22Rv1 (cell line): ENCODE measurements around the gene WWOX.

Experiments
- H3K27ac ChIP-seq: fragments of 450-650 bp; 2 replicates; pipeline ENCODE4 v1.5.1; 2017
- CTCF ChIP-seq: fragments of 450-650 bp; IDR thresholded peaks from 2 replicates; pipeline ENCODE4 v1.5.1; 2017; ENCODE audit warnings: mild to moderate bottlenecking
- ZFX ChIP-seq: fragments of 450-650 bp; IDR thresholded peaks from 2 replicates; pipeline ENCODE4 v1.6.1; 2017; ENCODE audit warnings: antibody characterized with exemption, borderline replicate concordance

The WWOX gene

GRCh38 chr16:78955206-78955605 lies 855.8 kb downstream of the WWOX start:
- no peak for TF ChIP-seq CTCF
- TF ChIP-seq ZFX = no peak

GRCh38 chr16:78956859-78957258 lies 857.4 kb downstream of the WWOX start:
- H3K27ac ChIP-seq = no peak overlapping the region
- no peak for TF ChIP-seq CTCF
- no peak for TF ChIP-seq ZFX

More at GRCh38 chr16:78955206-78955605, 855.8 kb downstream of the WWOX start:
- no peak overlapping the region for H3K27ac ChIP-seq

GRCh38 chr16:78957317-78958100 lies 858.1 kb downstream of the WWOX start:
- TF ChIP-seq CTCF (no peak), ZFX (no peak)
- no peak overlapping the region for H3K27ac ChIP-seq

GRCh38 chr16:78961464-78961863 lies 862.0 kb downstream of the WWOX start:
- TF ChIP-seq CTCF = no peak
- no peak for TF ChIP-seq ZFX
- H3K27ac ChIP-seq = no peak overlapping the region

DNA sequence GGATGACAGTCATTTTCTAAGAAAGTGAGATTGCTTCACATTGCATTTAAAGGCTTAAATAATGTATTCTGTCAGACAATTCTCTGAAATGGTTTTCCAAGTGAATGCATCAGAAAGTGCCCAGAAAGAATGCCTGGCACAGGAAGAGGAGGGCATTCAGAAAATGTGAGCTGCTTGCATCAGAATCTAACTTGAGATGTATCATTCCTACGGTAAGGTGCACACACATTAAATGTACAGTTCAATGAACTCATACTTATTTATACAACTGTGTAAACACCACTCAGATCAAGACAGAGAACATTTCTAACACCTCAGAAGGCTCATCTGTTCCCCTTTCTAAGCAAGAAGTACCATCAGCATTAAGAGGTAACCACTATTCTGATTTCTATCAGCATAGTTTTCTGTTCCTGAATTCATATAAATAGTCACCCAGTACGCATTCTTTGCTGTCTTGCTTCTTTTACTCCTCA lies 863.0 kb downstream of the WWOX start:
- TF ChIP-seq CTCF (no peak), ZFX (no peak)
- H3K27ac ChIP-seq = no peak overlapping the region

DNA sequence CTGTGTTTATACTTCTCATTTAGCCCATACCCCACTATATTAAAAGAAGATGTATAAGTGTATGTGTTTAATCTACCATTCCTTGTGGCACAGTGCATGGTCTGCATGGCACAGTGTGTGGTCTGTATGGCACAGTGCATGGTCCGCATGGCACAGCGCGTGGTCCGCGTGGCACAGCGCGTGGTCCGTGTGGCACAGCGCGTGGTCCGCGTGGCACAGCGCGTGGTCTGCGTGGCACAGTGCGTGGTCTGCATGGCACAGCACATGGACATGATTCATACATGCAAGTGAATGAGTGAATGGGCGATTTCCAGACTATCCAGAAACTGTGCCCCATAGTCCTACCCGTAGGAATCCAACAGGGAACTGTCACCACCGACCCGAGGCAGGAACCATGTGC lies 868.5 kb downstream of the WWOX start:
- no peak overlapping the region for H3K27ac ChIP-seq
- no peak for TF ChIP-seq CTCF
- no peak for TF ChIP-seq ZFX

DNA sequence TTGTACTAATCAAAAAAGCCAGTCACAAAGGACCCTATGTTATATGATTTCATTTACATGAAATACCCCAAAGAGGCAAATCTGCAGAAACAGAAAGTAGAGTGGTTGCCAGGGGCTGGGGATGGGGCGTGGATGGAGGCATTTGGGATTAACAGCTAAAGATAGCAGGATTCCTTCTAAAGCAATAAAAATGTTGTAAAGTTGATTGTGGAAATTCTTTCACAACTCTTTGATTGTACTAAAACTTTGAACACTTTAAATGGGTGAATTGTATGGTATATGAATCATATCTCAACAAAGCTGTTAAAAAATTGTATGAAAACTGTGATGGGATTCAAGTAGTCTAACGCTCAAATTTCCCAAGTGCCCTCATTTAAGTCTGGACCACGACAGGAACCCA lies 870.3 kb downstream of the WWOX start:
- H3K27ac ChIP-seq = no peak overlapping the region
- TF ChIP-seq ZFX (no peak), CTCF (no peak)
